Measurements from ENCODE around the gene GNB1L. TPM values are rescaled to one million over a fixed set of nuclear protein-coding genes. Genes with fewer than 3 reads are reported as not detected.

The GNB1L gene
- total and polyA plus RNA-seq, 2 of the 13 experiments (the other 11 are each of a cell fraction or from before 2014, with no cell fraction given): 2.5 to 7.4 TPM

DNA sequence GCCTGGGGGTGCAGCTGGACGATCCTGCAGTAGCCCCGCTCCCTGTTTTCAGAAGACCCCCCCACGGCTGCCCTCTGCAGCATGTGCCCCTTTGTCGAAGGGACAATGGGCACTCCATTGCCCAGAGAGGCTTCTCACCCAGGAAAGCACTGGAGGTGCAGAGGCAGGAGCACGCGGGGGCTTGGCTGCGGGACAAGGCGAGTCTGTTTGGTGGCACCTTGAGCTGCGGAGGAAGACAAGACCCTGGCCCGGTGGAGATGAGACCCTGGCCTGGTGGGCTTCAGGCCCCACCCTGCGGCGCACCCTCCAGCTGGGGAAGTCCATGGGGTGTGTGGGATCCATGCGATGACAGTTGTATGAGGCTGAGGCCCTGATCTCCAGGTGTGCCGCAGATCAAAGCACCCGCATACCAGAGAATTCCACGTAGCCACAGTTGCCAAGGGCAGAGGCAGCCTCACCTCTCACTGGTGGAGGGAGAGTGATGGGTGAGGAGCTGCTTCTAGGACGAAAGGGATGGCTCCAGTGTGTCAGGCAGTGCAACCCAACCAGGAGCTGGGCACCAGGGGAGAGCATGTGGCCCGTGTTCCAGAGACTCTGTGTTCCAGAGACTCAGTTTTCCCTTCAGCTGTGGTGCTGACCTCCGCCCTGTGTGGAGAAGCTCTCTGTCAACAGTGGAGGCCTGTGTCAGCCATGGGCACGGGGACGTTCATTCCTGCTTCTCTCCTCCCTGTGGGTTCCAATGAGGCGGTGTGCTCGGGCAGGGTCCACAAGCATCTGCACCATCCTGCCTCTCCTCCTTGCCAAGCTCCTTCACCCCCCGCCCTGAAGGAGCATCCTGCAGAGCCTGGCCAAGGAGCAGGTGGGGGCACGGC, 84.1 kb downstream of the GNB1L start (continued):
- TF ChIP-seq MBD4 (IDR thresholded peaks at IDR 0.05; ENCODE audit: borderline replicate concordance, low read length) (no peak), ZNF496 (CRISPR knock-in tag; IDR thresholded peaks at IDR 0.05; ENCODE audit: insufficient replicate concordance) (no peak), ZNF224 (CRISPR knock-in tag; IDR thresholded peaks at IDR 0.05) (no peak), ZIK1 (CRISPR knock-in tag; IDR thresholded peaks at IDR 0.05; ENCODE audit: borderline replicate concordance, low read depth) (no peak), PCBP1 (IDR thresholded peaks at IDR 0.05; ENCODE audit: borderline replicate concordance, low read depth, low read length) (no peak), ZNF709 (CRISPR knock-in tag; IDR thresholded peaks at IDR 0.05) (no peak)

DNA sequence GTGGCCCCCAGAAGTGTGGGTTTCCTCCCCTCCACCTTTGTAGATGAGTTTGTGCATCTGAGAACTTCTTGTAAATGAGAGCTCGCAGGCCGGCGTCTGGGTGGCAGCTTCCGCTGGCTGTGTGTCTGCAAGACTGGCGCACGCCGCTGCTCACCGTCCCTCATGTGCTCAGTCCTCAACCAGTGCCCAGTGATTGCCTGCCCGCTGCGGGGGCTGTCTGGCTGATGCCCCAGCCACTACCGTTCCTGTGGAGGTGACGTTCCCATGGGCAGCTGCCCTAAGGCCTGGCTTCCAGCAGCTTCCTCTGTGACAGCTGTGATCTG, 85.3 kb downstream of the GNB1L start:
- no peak overlapping the region for H2AFZ ChIP-seq (ENCODE audit: low read length)
- ChIA-PET POLR2A (no interaction called here), CTCF (ENCODE audit: low intra/inter-chr PET ratio, low total read pairs) (no interaction called here)
- no peaks in the 10 kb centered on the region for H3K9me3 ChIP-seq (ENCODE audit: low read length)
- peaks cover 4% of the 10 kb centered on the region; the same call in 1 of the 2 replicates for H4K20me1 ChIP-seq (ENCODE audit: insufficient read depth, low read length)
- H3K36me3 ChIP-seq (replicated peaks in 1 of 2; ENCODE audit: control insufficient read depth in 1 of 2, insufficient read depth in 2 of 2, low read length in 2 of 2): no peaks in the 10 kb centered on the region
- peaks cover 22% of the 10 kb centered on the region for H3K4me1 ChIP-seq (ENCODE audit: insufficient read depth, low read length)
- no peak overlapping the region for H3K4me3 ChIP-seq (replicated peaks in 1 of 3; ENCODE audit: insufficient read depth in 1 of 3, low read depth in 2 of 3, low read length in 3 of 3)
- no peak for TF ChIP-seq ESRRA (CRISPR knock-in tag; IDR thresholded peaks at IDR 0.05; ENCODE audit: low read depth)
- WGBS (ENCODE audit: low lambda C conversion rate): 61% methylated on average over 7 of the region's 12 CpGs
- H3K79me2 ChIP-seq (ENCODE audit: insufficient read depth, low read length): no peaks in the 10 kb centered on the region
- in situ Hi-C loops (cut with HindIII; ENCODE audit: extremely low pct_ligation_motif_present, low pct_unique_long_range_greater_than_20kb): no loop called here
- no peak for DNase-seq (ENCODE audit: low spot score)
- ATAC-seq: no peak
- no peak overlapping the region for H3K4me2 ChIP-seq (ENCODE audit: low read depth, low read length)
- BruUV-seq (replicated peaks): no TSS peak
- no peak overlapping the region for H3K9ac ChIP-seq (ENCODE audit: insufficient read depth, low read depth, low read length)
- intact Hi-C loops (cut with micrococcal nuclease; ENCODE audit: unreplicated experiment): no loop called here
- H3K27ac ChIP-seq (ENCODE audit: extremely low read length, insufficient read depth, low read length): no peak overlapping the region
- no peak for FAIRE-seq
- H3K27me3 ChIP-seq (ENCODE audit: control insufficient read depth in 1 of 2, insufficient read depth in 2 of 2, low read length in 2 of 2): peaks cover 23 to 93% of the 10 kb centered on the region in 2 experiments

Data from HepG2 (cell line).